ENCODE measurements around the gene PARN. TPM values are rescaled to one million over a fixed set of nuclear protein-coding genes. Genes with fewer than 3 reads are reported as not detected.
A peak's percentile ranks its signal among the peaks of the same experiment; 100 is the strongest.

PARN gene
- total RNA-seq, 2 donors from 2014 or later: 32.2 to 48.9 TPM

GRCh38 chr16:14501331-14502255, 128.5 kb downstream of the PARN start:
- H3K9me3 Mint-ChIP-seq: no peaks in the 10 kb centered on the region
- peak overlapping the region in 1 of 2 donors; percentile 56 for H3K27ac Mint-ChIP-seq
- H3K36me3 Mint-ChIP-seq: peaks cover 0 to 5% of the 10 kb centered on the region in 2 donors
- ATAC-seq: no peak
- DNase-seq (ENCODE audit: low spot score in 2 of 2): no peak

- no peak for DNase-seq (ENCODE audit: low spot score in 2 of 2)
- peaks cover 0 to 5% of the 10 kb centered on the region in 2 donors for H3K36me3 Mint-ChIP-seq
- no peak overlapping the region for H3K27ac Mint-ChIP-seq
- no peaks in the 10 kb centered on the region for H3K9me3 Mint-ChIP-seq
- no peak for ATAC-seq
These were observed 129.3 kb downstream of the PARN start for GRCh38 chr16:14500791-14501190.

- ATAC-seq (no peak), DNase-seq (ENCODE audit: low spot score in 2 of 2) (no peak)
- H3K27ac Mint-ChIP-seq: no peak overlapping the region
These were observed 130.9 kb downstream of the PARN start for GRCh38 chr16:14499110-14499509.

GRCh38 chr16:14497245-14498082, 132.6 kb downstream of the PARN start:
- DNase-seq (ENCODE audit: low spot score in 2 of 2) (no peak), ATAC-seq (no peak)
- Mint-ChIP-seq H3K9me3 (no peaks in the 10 kb centered on the region), H3K27ac (no peak overlapping the region), H3K36me3 (peaks cover 5 to 14% of the 10 kb centered on the region in 2 donors)

More at GRCh38 chr16:14499110-14499509, 130.9 kb downstream of the PARN start:
- Mint-ChIP-seq H3K36me3 (peaks cover 5 to 14% of the 10 kb centered on the region in 2 donors), H3K9me3 (no peaks in the 10 kb centered on the region)

GRCh38 chr16:14496786-14497185, 133.3 kb downstream of the PARN start:
- ATAC-seq (no peak), DNase-seq (ENCODE audit: low spot score in 2 of 2) (no peak)
- H3K36me3 Mint-ChIP-seq: peaks cover 5 to 14% of the 10 kb centered on the region in 2 donors
- H3K9me3 Mint-ChIP-seq: no peaks in the 10 kb centered on the region
- H3K27ac Mint-ChIP-seq: no peak overlapping the region

GRCh38 chr16:14496047-14496770, 133.9 kb downstream of the PARN start:
- Mint-ChIP-seq H3K27ac (no peak overlapping the region), H3K36me3 (peaks cover 5 to 14% of the 10 kb centered on the region in 2 donors), H3K9me3 (no peaks in the 10 kb centered on the region)
- DNase-seq (ENCODE audit: low spot score in 2 of 2): no peak
- no peak for ATAC-seq

GRCh38 chr16:14495213-14496046, 134.6 kb downstream of the PARN start:
- no peaks in the 10 kb centered on the region for H3K9me3 Mint-ChIP-seq
- DNase-seq (ENCODE audit: low spot score in 2 of 2): no peak
- peak overlapping the region; percentile 74 to 83 for H3K27ac Mint-ChIP-seq
- no peak for ATAC-seq
- peaks cover 5 to 14% of the 10 kb centered on the region in 2 donors for H3K36me3 Mint-ChIP-seq

- H3K36me3 Mint-ChIP-seq: peaks cover 5 to 14% of the 10 kb centered on the region in 2 donors
- H3K27ac Mint-ChIP-seq: peak overlapping the region; percentile 81 to 83
- no peak for ATAC-seq
- DNase-seq (ENCODE audit: low spot score in 2 of 2): no peak
- no peaks in the 10 kb centered on the region for H3K9me3 Mint-ChIP-seq
These were observed 135.6 kb downstream of the PARN start for GRCh38 chr16:14494396-14494966.

GRCh38 chr16:14493791-14494190, 136.3 kb downstream of the PARN start:
- ATAC-seq (no peak), DNase-seq (ENCODE audit: low spot score in 2 of 2) (no peak)
- Mint-ChIP-seq H3K36me3 (peaks cover 5 to 14% of the 10 kb centered on the region in 2 donors), H3K27ac (peak overlapping the region in 1 of 2 donors; percentile 83), H3K9me3 (no peaks in the 10 kb centered on the region)

- ATAC-seq (no peak), DNase-seq (ENCODE audit: low spot score in 2 of 2) (no peak)
- Mint-ChIP-seq H3K9me3 (no peaks in the 10 kb centered on the region), H3K27ac (no peak overlapping the region), H3K36me3 (peaks cover 5 to 14% of the 10 kb centered on the region in 2 donors)
These were observed 137.4 kb downstream of the PARN start for GRCh38 chr16:14492614-14493013.

- H3K9me3 Mint-ChIP-seq: no peaks in the 10 kb centered on the region
- H3K36me3 Mint-ChIP-seq: peaks cover 2 to 14% of the 10 kb centered on the region in 2 donors
- peak overlapping the region in 1 of 2 donors; percentile 91 for H3K27ac Mint-ChIP-seq
- no peak for ATAC-seq
- DNase-seq (ENCODE audit: low spot score in 2 of 2): no peak
These were observed 138.1 kb downstream of the PARN start for GRCh38 chr16:14491861-14492529.

GRCh38 chr16:14490235-14490634, 139.8 kb downstream of the PARN start:
- no peaks in the 10 kb centered on the region for H3K9me3 Mint-ChIP-seq
- peaks cover 0 to 10% of the 10 kb centered on the region in 2 donors for H3K36me3 Mint-ChIP-seq
- DNase-seq (ENCODE audit: low spot score in 2 of 2) (no peak), ATAC-seq (no peak)
- no peak overlapping the region for H3K27ac Mint-ChIP-seq

- DNase-seq (ENCODE audit: low spot score in 2 of 2): no peak
- ATAC-seq: no peak
- H3K27ac Mint-ChIP-seq: no peak overlapping the region
- peaks cover 0 to 2% of the 10 kb centered on the region in 2 donors for H3K36me3 Mint-ChIP-seq
- no peaks in the 10 kb centered on the region for H3K9me3 Mint-ChIP-seq
These were observed 140.6 kb downstream of the PARN start for GRCh38 chr16:14489460-14489859.

- Mint-ChIP-seq H3K36me3 (no peaks in the 10 kb centered on the region), H3K27ac (no peak overlapping the region), H3K9me3 (no peaks in the 10 kb centered on the region)
- DNase-seq (ENCODE audit: low spot score in 2 of 2): no peak
- ATAC-seq: no peak
These were observed 142.5 kb downstream of the PARN start for GRCh38 chr16:14487579-14487978.

Data from activated naive CD4-positive, alpha-beta T cell treated with anti-CD3 and anti-CD28 coated beads, Interleukin-2, amount 50 U/mL, for 72 hours (primary cell).